ENCODE data around the gene EPB41L1. TPM values are rescaled to one million over a fixed set of nuclear protein-coding genes. Genes with fewer than 3 reads are reported as not detected.

Gene EPB41L1
- total RNA-seq, 1 experiment from 2014 or later: 7.1 TPM

- intact Hi-C loops (cut with micrococcal nuclease; ENCODE audit: unreplicated experiment): no loop called here
- Histone ChIP-seq H3K27ac (ENCODE audit: low read depth, low read length, poor library complexity, severe bottlenecking) (no peak overlapping the region), H3K36me3 (ENCODE audit: insufficient read depth, low read length, poor library complexity, severe bottlenecking) (no peaks in the 10 kb centered on the region), H3K4me1 (ENCODE audit: insufficient read depth, low read length, poor library complexity, severe bottlenecking) (no peaks in the 10 kb centered on the region), H3K4me3 (ENCODE audit: low read depth, low read length, poor library complexity, severe bottlenecking) (no peak overlapping the region), H3K27me3 (replicated peaks; ENCODE audit: insufficient read depth, low read depth, low read length, poor library complexity) (no peaks in the 10 kb centered on the region), H3K9me3 (ENCODE audit: low read depth, low read length, poor library complexity, severe bottlenecking) (no peaks in the 10 kb centered on the region)
- ChIA-PET POLR2A (ENCODE audit: low non-redundant PET) (no interaction called here), CTCF (no interaction called here)
- no TSS peak for BruUV-seq (replicated peaks)
- TF ChIP-seq EZH2 (IDR thresholded peaks at IDR 0.05; ENCODE audit: borderline replicate concordance, low read depth, low read length, poor library complexity, severe bottlenecking) (no peak), CTCF (conservative IDR thresholded peaks at IDR 0.05; ENCODE audit: low read depth, low read length) (no peak)
- no peak for DNase-seq (ENCODE audit: low spot score)
Observed at GRCh38 chr20:36225666-36226065, 71.1 kb downstream of the EPB41L1 start.

- ChIA-PET POLR2A (ENCODE audit: low non-redundant PET) (no interaction called here), CTCF (no interaction called here)
- no peaks in the 10 kb centered on the region for H3K4me1 ChIP-seq (ENCODE audit: insufficient read depth, low read length, poor library complexity, severe bottlenecking)
- no peak overlapping the region for H3K27ac ChIP-seq (ENCODE audit: low read depth, low read length, poor library complexity, severe bottlenecking)
- TF ChIP-seq EZH2 (IDR thresholded peaks at IDR 0.05; ENCODE audit: borderline replicate concordance, low read depth, low read length, poor library complexity, severe bottlenecking) (no peak), CTCF (conservative IDR thresholded peaks at IDR 0.05; ENCODE audit: low read depth, low read length) (no peak)
- H3K4me3 ChIP-seq (ENCODE audit: low read depth, low read length, poor library complexity, severe bottlenecking): no peak overlapping the region
- intact Hi-C loops (cut with micrococcal nuclease; ENCODE audit: unreplicated experiment): no loop called here
- H3K9me3 ChIP-seq (ENCODE audit: low read depth, low read length, poor library complexity, severe bottlenecking): no peaks in the 10 kb centered on the region
- no peaks in the 10 kb centered on the region for H3K36me3 ChIP-seq (ENCODE audit: insufficient read depth, low read length, poor library complexity, severe bottlenecking)
- DNase-seq (ENCODE audit: low spot score): no peak
- no TSS peak for BruUV-seq (replicated peaks)
- no peaks in the 10 kb centered on the region for H3K27me3 ChIP-seq (replicated peaks; ENCODE audit: insufficient read depth, low read depth, low read length, poor library complexity)
Observed at GRCh38 chr20:36228770-36229169, 74.2 kb downstream of the EPB41L1 start.

- CTCF ChIA-PET: interaction anchor here (0.5 kb wide), 1 partner anchor 26 kb away, joined by 9 read pairs; no protein-coding TSS in a partner anchor
- DNase-seq (ENCODE audit: low spot score): no peak
- POLR2A ChIA-PET (ENCODE audit: low non-redundant PET): no interaction called here
- Histone ChIP-seq H3K9me3 (ENCODE audit: low read depth, low read length, poor library complexity, severe bottlenecking) (no peaks in the 10 kb centered on the region), H3K36me3 (ENCODE audit: insufficient read depth, low read length, poor library complexity, severe bottlenecking) (no peaks in the 10 kb centered on the region), H3K27ac (ENCODE audit: low read depth, low read length, poor library complexity, severe bottlenecking) (no peak overlapping the region), H3K4me3 (ENCODE audit: low read depth, low read length, poor library complexity, severe bottlenecking) (no peak overlapping the region), H3K27me3 (replicated peaks; ENCODE audit: insufficient read depth, low read depth, low read length, poor library complexity) (no peaks in the 10 kb centered on the region), H3K4me1 (ENCODE audit: insufficient read depth, low read length, poor library complexity, severe bottlenecking) (no peaks in the 10 kb centered on the region)
- intact Hi-C loops (cut with micrococcal nuclease; ENCODE audit: unreplicated experiment): no loop called here
- no TSS peak for BruUV-seq (replicated peaks)
- TF ChIP-seq EZH2 (IDR thresholded peaks at IDR 0.05; ENCODE audit: borderline replicate concordance, low read depth, low read length, poor library complexity, severe bottlenecking) (no peak), CTCF (conservative IDR thresholded peaks at IDR 0.05; ENCODE audit: low read depth, low read length) (no peak)
Observed at GRCh38 chr20:36230019-36230418, 75.5 kb downstream of the EPB41L1 start.
